ENCODE results near the gene SLC7A6.

DNA sequence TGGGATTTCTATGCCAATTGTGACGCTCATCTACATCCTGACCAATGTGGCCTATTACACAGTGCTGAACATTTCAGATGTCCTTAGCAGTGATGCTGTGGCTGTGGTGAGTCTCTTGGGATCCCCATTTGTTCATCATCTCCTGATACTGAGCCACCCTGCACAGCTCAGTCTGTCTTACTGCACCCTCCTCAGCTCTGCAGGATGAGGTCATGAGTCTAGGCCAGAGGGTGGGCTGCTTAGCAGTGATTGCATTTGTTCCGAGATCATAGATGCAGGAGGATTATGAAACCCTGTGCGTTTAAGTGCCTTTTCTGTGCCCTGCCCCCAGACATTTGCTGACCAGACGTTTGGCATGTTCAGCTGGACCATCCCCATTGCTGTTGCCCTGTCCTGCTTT, 26.9 kb downstream of the SLC7A6 start:
- no peak for TF ChIP-seq POLR2A (IDR thresholded peaks at IDR 0.05)
- TF ChIP-seq, protein P1, sequence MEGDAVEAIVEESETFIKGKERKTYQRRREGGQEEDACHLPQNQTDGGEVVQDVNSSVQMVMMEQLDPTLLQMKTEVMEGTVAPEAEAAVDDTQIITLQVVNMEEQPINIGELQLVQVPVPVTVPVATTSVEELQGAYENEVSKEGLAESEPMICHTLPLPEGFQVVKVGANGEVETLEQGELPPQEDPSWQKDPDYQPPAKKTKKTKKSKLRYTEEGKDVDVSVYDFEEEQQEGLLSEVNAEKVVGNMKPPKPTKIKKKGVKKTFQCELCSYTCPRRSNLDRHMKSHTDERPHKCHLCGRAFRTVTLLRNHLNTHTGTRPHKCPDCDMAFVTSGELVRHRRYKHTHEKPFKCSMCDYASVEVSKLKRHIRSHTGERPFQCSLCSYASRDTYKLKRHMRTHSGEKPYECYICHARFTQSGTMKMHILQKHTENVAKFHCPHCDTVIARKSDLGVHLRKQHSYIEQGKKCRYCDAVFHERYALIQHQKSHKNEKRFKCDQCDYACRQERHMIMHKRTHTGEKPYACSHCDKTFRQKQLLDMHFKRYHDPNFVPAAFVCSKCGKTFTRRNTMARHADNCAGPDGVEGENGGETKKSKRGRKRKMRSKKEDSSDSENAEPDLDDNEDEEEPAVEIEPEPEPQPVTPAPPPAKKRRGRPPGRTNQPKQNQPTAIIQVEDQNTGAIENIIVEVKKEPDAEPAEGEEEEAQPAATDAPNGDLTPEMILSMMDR (IDR thresholded peaks at IDR 0.05) = no peak

Measured in thyroid gland (tissue), 4 donors.